NOMO-1 treated with dmso at 0.1 percent for 144 hours (cell line): ENCODE results near the gene CADM2.

Experiments
- DNase-seq: peaks from one replicate; lab custom pipeline; 2025; ENCODE audit not compliant: unreplicated experiment; lab: John Stamatoyannopoulos, UW

CADM2 gene

GRCh38 chr3:85554153-85554552 is 595.4 kb downstream of the CADM2 start:
- no peak for DNase-seq

- no peak for DNase-seq
Observed at GRCh38 chr3:85560088-85560785, 601.4 kb downstream of the CADM2 start.

- no peak for DNase-seq
Observed at GRCh38 chr3:85567071-85567676, 608.4 kb downstream of the CADM2 start.

GRCh38 chr3:85570819-85571218 is 612.0 kb downstream of the CADM2 start:
- no peak for DNase-seq

GRCh38 chr3:85571835-85572234 is 613.0 kb downstream of the CADM2 start:
- DNase-seq, result no peak

GRCh38 chr3:85572426-85572825 is 613.6 kb downstream of the CADM2 start:
- DNase-seq, result no peak

- DNase-seq, result no peak
Observed at GRCh38 chr3:85572978-85573377, 614.2 kb downstream of the CADM2 start.

GRCh38 chr3:85574006-85574705 is 615.4 kb downstream of the CADM2 start:
- no peak for DNase-seq

GRCh38 chr3:85576091-85576690 is 617.4 kb downstream of the CADM2 start:
- DNase-seq, result no peak

GRCh38 chr3:85576697-85577200 is 618.0 kb downstream of the CADM2 start:
- DNase-seq, result no peak

GRCh38 chr3:85584779-85585356 is 626.1 kb downstream of the CADM2 start:
- no peak for DNase-seq

- DNase-seq, result no peak
Observed at GRCh38 chr3:85586018-85586417, 627.2 kb downstream of the CADM2 start.

- DNase-seq, result no peak
Observed at GRCh38 chr3:85589145-85589544, 630.4 kb downstream of the CADM2 start.

GRCh38 chr3:85591451-85591850 is 632.7 kb downstream of the CADM2 start:
- no peak for DNase-seq

GRCh38 chr3:85592256-85592655 is 633.5 kb downstream of the CADM2 start:
- no peak for DNase-seq

GRCh38 chr3:85594676-85595075 is 635.9 kb downstream of the CADM2 start:
- DNase-seq, result no peak

GRCh38 chr3:85603378-85603777 is 644.6 kb downstream of the CADM2 start:
- DNase-seq, result no peak

GRCh38 chr3:85604641-85605040 is 645.9 kb downstream of the CADM2 start:
- DNase-seq, result no peak

- DNase-seq, result no peak
Observed at GRCh38 chr3:85605066-85605465, 646.3 kb downstream of the CADM2 start.

GRCh38 chr3:85626662-85627061 is 667.9 kb downstream of the CADM2 start:
- DNase-seq, result no peak

- no peak for DNase-seq
Observed at GRCh38 chr3:85627932-85628331, 669.1 kb downstream of the CADM2 start.
